DOHH2 (cell line): ENCODE measurements around the gene CERS6.

Experiments used
- H3F3A ChIP-seq: fragments of 200-600 bp; sonication (generic), shearing (Covaris generic); 2 replicates; pipeline ENCODE4 v1.6.0; 2016; ENCODE audit warnings: antibody characterized with exemption, mild to moderate bottlenecking; ENCODE audit not compliant: control insufficient read depth, insufficient read depth
- H3K27ac ChIP-seq: fragments of 200-600 bp; sonication (generic); 2 replicates; pipeline ENCODE4 v1.5.1; 2014; ENCODE audit warnings: low read depth, mild to moderate bottlenecking, low read length, moderate library complexity
- H3K27me3 ChIP-seq: fragments of 200-600 bp; sonication (generic); 2 replicates; pipeline ENCODE4 v1.6.1; 2014; ENCODE audit warnings: mild to moderate bottlenecking, low read length, mixed read lengths; ENCODE audit not compliant: control insufficient read depth
- H3K36me3 ChIP-seq: fragments of 200-600 bp; sonication (generic); 2 replicates; pipeline ENCODE4 v1.6.1; 2014; ENCODE audit warnings: mild to moderate bottlenecking, low read length, moderate library complexity, mixed read lengths; ENCODE audit not compliant: control insufficient read depth
- H3K4me1 ChIP-seq: fragments of 200-600 bp; sonication (generic); 2 replicates; pipeline ENCODE4 v1.6.1; 2014; ENCODE audit warnings: mild to moderate bottlenecking, low read length, mixed read lengths; ENCODE audit not compliant: control insufficient read depth
- H3K4me2 ChIP-seq: fragments of 200-600 bp; sonication (generic); 2 replicates; pipeline ENCODE4 v1.6.0; 2014; ENCODE audit warnings: mild to moderate bottlenecking, low read length, moderate library complexity
- H3K4me3 ChIP-seq: fragments of 200-600 bp; sonication (generic); 2 replicates; pipeline ENCODE4 v1.5.1; 2014; ENCODE audit warnings: mild to moderate bottlenecking, low read length, mixed read lengths
- H3K79me2 ChIP-seq: fragments of 200-600 bp; sonication (generic); 2 replicates; pipeline ENCODE4 v1.6.1; 2014; ENCODE audit warnings: mild to moderate bottlenecking, low read length, mixed read lengths; ENCODE audit not compliant: control insufficient read depth
- H3K9me2 ChIP-seq: fragments of 200-600 bp; sonication (generic); replicated peaks from 2 replicates; pipeline ENCODE4 v1.6.1; 2014; ENCODE audit warnings: mild to moderate bottlenecking, low read length, mixed read lengths; ENCODE audit not compliant: control insufficient read depth
- H3K9me3 ChIP-seq: fragments of 200-600 bp; sonication (generic); 2 replicates; pipeline ENCODE4 v1.6.1; 2014; ENCODE audit warnings: antibody characterized with exemption, low read length, mixed read lengths; ENCODE audit not compliant: control insufficient read depth, insufficient read depth
- H4K20me1 ChIP-seq: fragments of 200-600 bp; sonication (generic); 2 replicates; pipeline ENCODE4 v1.6.0; 2014; ENCODE audit warnings: low read depth, mild to moderate bottlenecking, antibody characterized with exemption, low read length, moderate library complexity; ENCODE audit not compliant: control insufficient read depth, insufficient read depth
- CTCF ChIP-seq: fragments of 200-600 bp; sonication (generic); IDR thresholded peaks from one replicate; pipeline ENCODE4 v1.5.1; 2014; ENCODE audit warnings: antibody characterized with exemption, mild to moderate bottlenecking, low read depth, low read length; ENCODE audit not compliant: poor library complexity, severe bottlenecking
- EZH2phosphoT487 ChIP-seq: fragments of 200-600 bp; sonication (generic); IDR thresholded peaks from 2 replicates; pipeline ENCODE4 v1.6.1; 2017; ENCODE audit warnings: borderline replicate concordance, mild to moderate bottlenecking, antibody characterized with exemption, low read length, moderate library complexity, mixed read lengths

Gene CERS6

GRCh38 chr2:168422584-168422983 is 33.5 kb upstream of the CERS6 start:
- Histone ChIP-seq H3K27ac (no peak overlapping the region), H3K79me2 (no peaks in the 10 kb centered on the region), H4K20me1 (no peaks in the 10 kb centered on the region), H3K4me1 (no peaks in the 10 kb centered on the region), H3K9me2 (no peaks in the 10 kb centered on the region), H3K9me3 (no peaks in the 10 kb centered on the region), H3K4me3 (no peak overlapping the region), H3K4me2 (no peak overlapping the region), H3K27me3 (no peaks in the 10 kb centered on the region), H3K36me3 (no peaks in the 10 kb centered on the region), H3F3A (no peaks in the 10 kb centered on the region)
- TF ChIP-seq EZH2phosphoT487: no peak
- no peak for TF ChIP-seq CTCF

- H3K27ac ChIP-seq: no peak overlapping the region
- no peak overlapping the region for H3K4me2 ChIP-seq
- H3K36me3 ChIP-seq: no peaks in the 10 kb centered on the region
These were observed 31.7 kb upstream of the CERS6 start for GRCh38 chr2:168424112-168424951.

GRCh38 chr2:168424971-168425370 is 31.1 kb upstream of the CERS6 start:
- Histone ChIP-seq H3K27me3 (no peaks in the 10 kb centered on the region), H3K4me2 (no peak overlapping the region), H3K36me3 (no peaks in the 10 kb centered on the region), H4K20me1 (no peaks in the 10 kb centered on the region), H3K4me1 (no peaks in the 10 kb centered on the region), H3K27ac (no peak overlapping the region), H3K4me3 (no peak overlapping the region), H3K9me2 (no peaks in the 10 kb centered on the region), H3F3A (no peaks in the 10 kb centered on the region), H3K9me3 (no peaks in the 10 kb centered on the region), H3K79me2 (no peaks in the 10 kb centered on the region)
- TF ChIP-seq EZH2phosphoT487 (no peak), CTCF (no peak)

More at GRCh38 chr2:168424112-168424951, 31.7 kb upstream of the CERS6 start:
- Histone ChIP-seq H3K9me2 (no peaks in the 10 kb centered on the region), H3K4me1 (no peaks in the 10 kb centered on the region), H3K4me3 (no peak overlapping the region), H3F3A (no peaks in the 10 kb centered on the region), H4K20me1 (no peaks in the 10 kb centered on the region), H3K9me3 (no peaks in the 10 kb centered on the region), H3K79me2 (no peaks in the 10 kb centered on the region), H3K27me3 (no peaks in the 10 kb centered on the region)
- TF ChIP-seq CTCF (no peak), EZH2phosphoT487 (no peak)
